SK-N-SH treated with all-trans-retinoic acid at 6 μM for 48 hours (cell line): ENCODE data around the gene ACP3.

Experiments
- SNAI2 ChIP-seq: fragments of 250-450 bp; sonication (Bioruptor Pico); IDR thresholded peaks from 2 replicates; pipeline ENCODE4 v1.5.0; 2020; ENCODE audit warnings: mild to moderate bottlenecking, moderate library complexity
- TSHZ2 ChIP-seq: fragments of 250-450 bp; sonication (Bioruptor Pico); IDR thresholded peaks from 2 replicates; pipeline ENCODE4 v1.5.0; 2020; ENCODE audit warnings: mild to moderate bottlenecking, moderate library complexity
- ZFP3 ChIP-seq: fragments of 250-450 bp; sonication (Bioruptor Pico); IDR thresholded peaks from 2 replicates; pipeline ENCODE4 v1.5.0; 2020; ENCODE audit warnings: mild to moderate bottlenecking, moderate library complexity
- TF ChIP-seq, protein P1 (sequence below): fragments of 250-450 bp; sonication (Bioruptor Pico); IDR thresholded peaks from 2 replicates; pipeline ENCODE4 v1.5.1; 2020; ENCODE audit warnings: low read depth, mild to moderate bottlenecking, moderate library complexity
- TF ChIP-seq, protein P2 (sequence below): fragments of 250-450 bp; sonication (Bioruptor Pico); IDR thresholded peaks from 2 replicates; pipeline ENCODE4 v1.8.0; 2021; ENCODE audit warnings: low read depth, mild to moderate bottlenecking, moderate library complexity, borderline replicate concordance
- TF ChIP-seq, protein P3 (sequence below): fragments of 250-450 bp; sonication (Bioruptor Pico); IDR thresholded peaks from 2 replicates; pipeline ENCODE4 v1.8.0; 2020; ENCODE audit warnings: mild to moderate bottlenecking, moderate library complexity, borderline replicate concordance

GRCh38 chr3:132332082-132332481 is 14.9 kb downstream of the ACP3 start:
- TF ChIP-seq, protein P1, sequence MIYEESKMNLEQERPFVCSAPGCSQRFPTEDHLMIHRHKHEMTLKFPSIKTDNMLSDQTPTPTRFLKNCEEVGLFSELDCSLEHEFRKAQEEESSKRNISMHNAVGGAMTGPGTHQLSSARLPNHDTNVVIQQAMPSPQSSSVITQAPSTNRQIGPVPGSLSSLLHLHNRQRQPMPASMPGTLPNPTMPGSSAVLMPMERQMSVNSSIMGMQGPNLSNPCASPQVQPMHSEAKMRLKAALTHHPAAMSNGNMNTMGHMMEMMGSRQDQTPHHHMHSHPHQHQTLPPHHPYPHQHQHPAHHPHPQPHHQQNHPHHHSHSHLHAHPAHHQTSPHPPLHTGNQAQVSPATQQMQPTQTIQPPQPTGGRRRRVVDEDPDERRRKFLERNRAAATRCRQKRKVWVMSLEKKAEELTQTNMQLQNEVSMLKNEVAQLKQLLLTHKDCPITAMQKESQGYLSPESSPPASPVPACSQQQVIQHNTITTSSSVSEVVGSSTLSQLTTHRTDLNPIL (CRISPR knock-in tag) = no peak
- TF ChIP-seq TSHZ2 (CRISPR knock-in tag) (no peak), SNAI2 (CRISPR knock-in tag) (no peak), ZFP3 (CRISPR knock-in tag) (no peak)
- TF ChIP-seq, protein P2, sequence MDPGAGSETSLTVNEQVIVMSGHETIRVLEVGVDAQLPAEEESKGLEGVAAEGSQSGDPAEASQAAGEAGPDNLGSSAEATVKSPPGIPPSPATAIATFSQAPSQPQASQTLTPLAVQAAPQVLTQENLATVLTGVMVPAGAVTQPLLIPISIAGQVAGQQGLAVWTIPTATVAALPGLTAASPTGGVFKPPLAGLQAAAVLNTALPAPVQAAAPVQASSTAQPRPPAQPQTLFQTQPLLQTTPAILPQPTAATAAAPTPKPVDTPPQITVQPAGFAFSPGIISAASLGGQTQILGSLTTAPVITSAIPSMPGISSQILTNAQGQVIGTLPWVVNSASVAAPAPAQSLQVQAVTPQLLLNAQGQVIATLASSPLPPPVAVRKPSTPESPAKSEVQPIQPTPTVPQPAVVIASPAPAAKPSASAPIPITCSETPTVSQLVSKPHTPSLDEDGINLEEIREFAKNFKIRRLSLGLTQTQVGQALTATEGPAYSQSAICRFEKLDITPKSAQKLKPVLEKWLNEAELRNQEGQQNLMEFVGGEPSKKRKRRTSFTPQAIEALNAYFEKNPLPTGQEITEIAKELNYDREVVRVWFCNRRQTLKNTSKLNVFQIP (CRISPR knock-in tag) = no peak
- TF ChIP-seq, protein P3, sequence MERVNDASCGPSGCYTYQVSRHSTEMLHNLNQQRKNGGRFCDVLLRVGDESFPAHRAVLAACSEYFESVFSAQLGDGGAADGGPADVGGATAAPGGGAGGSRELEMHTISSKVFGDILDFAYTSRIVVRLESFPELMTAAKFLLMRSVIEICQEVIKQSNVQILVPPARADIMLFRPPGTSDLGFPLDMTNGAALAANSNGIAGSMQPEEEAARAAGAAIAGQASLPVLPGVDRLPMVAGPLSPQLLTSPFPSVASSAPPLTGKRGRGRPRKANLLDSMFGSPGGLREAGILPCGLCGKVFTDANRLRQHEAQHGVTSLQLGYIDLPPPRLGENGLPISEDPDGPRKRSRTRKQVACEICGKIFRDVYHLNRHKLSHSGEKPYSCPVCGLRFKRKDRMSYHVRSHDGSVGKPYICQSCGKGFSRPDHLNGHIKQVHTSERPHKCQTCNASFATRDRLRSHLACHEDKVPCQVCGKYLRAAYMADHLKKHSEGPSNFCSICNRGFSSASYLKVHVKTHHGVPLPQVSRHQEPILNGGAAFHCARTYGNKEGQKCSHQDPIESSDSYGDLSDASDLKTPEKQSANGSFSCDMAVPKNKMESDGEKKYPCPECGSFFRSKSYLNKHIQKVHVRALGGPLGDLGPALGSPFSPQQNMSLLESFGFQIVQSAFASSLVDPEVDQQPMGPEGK (CRISPR knock-in tag) = no peak
